ENCODE measurements around the gene HMGB3.

DNA sequence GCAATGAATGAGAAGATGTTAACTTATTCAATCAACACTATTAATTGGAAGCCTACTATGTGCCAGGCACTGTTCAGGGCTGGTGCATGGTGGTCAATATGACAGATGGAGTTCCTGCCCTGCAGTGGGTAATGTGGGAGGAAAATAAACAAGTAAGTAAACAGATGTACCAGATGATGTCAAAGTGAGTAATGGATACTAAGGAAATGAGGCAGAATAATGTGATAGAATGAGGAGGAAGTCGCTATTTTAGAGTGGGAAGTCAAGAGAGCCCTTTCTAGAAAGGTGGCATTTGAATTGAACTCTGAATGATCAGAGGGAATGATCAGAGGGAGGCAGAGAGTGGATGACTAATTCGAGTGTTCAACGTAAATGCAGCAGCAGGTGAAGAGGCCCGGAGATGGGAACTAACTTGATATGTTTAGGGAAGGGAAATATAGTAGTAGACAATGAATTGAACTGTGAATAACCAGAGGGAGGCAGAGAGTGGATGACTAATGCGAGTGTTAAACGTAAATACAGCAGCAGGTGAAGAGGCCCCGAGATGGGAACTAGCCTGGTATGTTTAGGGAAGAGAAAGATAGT lies 48.3 kb downstream of the HMGB3 start:
- TF ChIP-seq, protein P1, sequence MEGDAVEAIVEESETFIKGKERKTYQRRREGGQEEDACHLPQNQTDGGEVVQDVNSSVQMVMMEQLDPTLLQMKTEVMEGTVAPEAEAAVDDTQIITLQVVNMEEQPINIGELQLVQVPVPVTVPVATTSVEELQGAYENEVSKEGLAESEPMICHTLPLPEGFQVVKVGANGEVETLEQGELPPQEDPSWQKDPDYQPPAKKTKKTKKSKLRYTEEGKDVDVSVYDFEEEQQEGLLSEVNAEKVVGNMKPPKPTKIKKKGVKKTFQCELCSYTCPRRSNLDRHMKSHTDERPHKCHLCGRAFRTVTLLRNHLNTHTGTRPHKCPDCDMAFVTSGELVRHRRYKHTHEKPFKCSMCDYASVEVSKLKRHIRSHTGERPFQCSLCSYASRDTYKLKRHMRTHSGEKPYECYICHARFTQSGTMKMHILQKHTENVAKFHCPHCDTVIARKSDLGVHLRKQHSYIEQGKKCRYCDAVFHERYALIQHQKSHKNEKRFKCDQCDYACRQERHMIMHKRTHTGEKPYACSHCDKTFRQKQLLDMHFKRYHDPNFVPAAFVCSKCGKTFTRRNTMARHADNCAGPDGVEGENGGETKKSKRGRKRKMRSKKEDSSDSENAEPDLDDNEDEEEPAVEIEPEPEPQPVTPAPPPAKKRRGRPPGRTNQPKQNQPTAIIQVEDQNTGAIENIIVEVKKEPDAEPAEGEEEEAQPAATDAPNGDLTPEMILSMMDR (IDR thresholded peaks at IDR 0.05): no peak
- no peak for TF ChIP-seq EZH2 (IDR thresholded peaks at IDR 0.05; ENCODE audit: borderline replicate concordance, insufficient read depth, low read depth, low read length, poor library complexity, severe bottlenecking)
